Measurements from ENCODE around the gene LCN12. TPM values are rescaled to one million over a fixed set of nuclear protein-coding genes. Genes with fewer than 3 reads are reported as not detected.

The LCN12 gene
- total RNA-seq, 6 experiments from 2014 or later: 0.14 to 0.31 TPM; not detected in 4

GRCh38 chr9:136943291-136944211 lies 8.5 kb upstream of the LCN12 start:
- peak overlapping the region; percentile 82 for H3K4me3 Mint-ChIP-seq
- peaks cover 2% of the 10 kb centered on the region for H3K27me3 Mint-ChIP-seq (ENCODE audit: insufficient read depth)
- no peaks in the 10 kb centered on the region for H3K9me3 Mint-ChIP-seq
- peaks cover 9% of the 10 kb centered on the region for H3K36me3 Mint-ChIP-seq (ENCODE audit: low read depth)
- peak overlapping the region; percentile 73 for H3K27ac Mint-ChIP-seq
- peak; percentile 19 for DNase-seq
- no peak for TF ChIP-seq CTCF (IDR thresholded peaks at IDR 0.05)
- peaks cover 10% of the 10 kb centered on the region for H3K4me1 Mint-ChIP-seq (ENCODE audit: low read depth)

GRCh38 chr9:136944212-136944518 lies 7.9 kb upstream of the LCN12 start:
- peak; percentile 39 for DNase-seq
- TF ChIP-seq CTCF (IDR thresholded peaks at IDR 0.05): no peak
- H3K27ac Mint-ChIP-seq: no peak overlapping the region
- H3K9me3 Mint-ChIP-seq: no peaks in the 10 kb centered on the region
- H3K4me3 Mint-ChIP-seq: peak overlapping the region; percentile 82
- H3K27me3 Mint-ChIP-seq (ENCODE audit: insufficient read depth): peaks cover 2% of the 10 kb centered on the region
- peaks cover 10% of the 10 kb centered on the region for H3K4me1 Mint-ChIP-seq (ENCODE audit: low read depth)
- H3K36me3 Mint-ChIP-seq (ENCODE audit: low read depth): peaks cover 3% of the 10 kb centered on the region

- TF ChIP-seq CTCF (IDR thresholded peaks at IDR 0.05): peak; percentile 98
- H3K27ac Mint-ChIP-seq: peak within 1 kb of the TSS; percentile 73
- no peaks in the 10 kb centered on the region; the same call in 1 of the 2 replicates for H3K36me3 Mint-ChIP-seq (ENCODE audit: low read depth)
- H3K27me3 Mint-ChIP-seq (ENCODE audit: insufficient read depth): peaks cover 2% of the 10 kb centered on the region; the same call in 1 of the 2 replicates
- H3K4me3 Mint-ChIP-seq: peak within 1 kb of the TSS; percentile 82
- DNase-seq: peak; percentile 87
- H3K9me3 Mint-ChIP-seq: no peaks in the 10 kb centered on the region
- peaks cover 10% of the 10 kb centered on the region for H3K4me1 Mint-ChIP-seq (ENCODE audit: low read depth)
Measured at GRCh38 chr9:136944519-136945332, 7.3 kb upstream of the LCN12 start, which contains the start of the genes C8G and FBXW5. Gene C8G (plus strand): TSS chr9:136945243. CDS start chr9:136945321, 78 bp downstream. Gene FBXW5 (minus strand): TSS chr9:136944738. CDS start chr9:136944083, 655 bp downstream.

- peaks cover 10% of the 10 kb centered on the region for H3K4me1 Mint-ChIP-seq (ENCODE audit: low read depth)
- H3K27ac Mint-ChIP-seq: no peak overlapping the region
- DNase-seq: no peak
- no peak for TF ChIP-seq CTCF (IDR thresholded peaks at IDR 0.05)
- H3K36me3 Mint-ChIP-seq (ENCODE audit: low read depth): no peaks in the 10 kb centered on the region; the same call in 1 of the 2 replicates
- peaks cover 2% of the 10 kb centered on the region; the same call in 1 of the 2 replicates for H3K27me3 Mint-ChIP-seq (ENCODE audit: insufficient read depth)
- no peak overlapping the region for H3K4me3 Mint-ChIP-seq
- H3K9me3 Mint-ChIP-seq: no peaks in the 10 kb centered on the region
Measured at GRCh38 chr9:136945333-136946227, 6.5 kb upstream of the LCN12 start.
